Measurements from ENCODE around the gene HMGN4. TPM values are rescaled to one million over a fixed set of nuclear protein-coding genes. Genes with fewer than 3 reads are reported as not detected.
A peak's percentile ranks its signal among the peaks of the same experiment; 100 is the strongest.

HMGN4 gene
- total and polyA plus RNA-seq, 9 of the 15 experiments (the other 6 are each of a cell fraction or from before 2014, with no cell fraction given): 35.4 to 134 (median 94.1) TPM

GRCh38 chr6:26556263-26557070 lies 18.3 kb downstream of the HMGN4 start (continued):
- TF ChIP-seq SETDB1 (IDR thresholded peaks at IDR 0.05; ENCODE audit: low read length): no peak
- peak; percentile 16 to 49; a peak in 2 of 4 replicates for TF ChIP-seq NRF1 (conservative IDR thresholded peaks at IDR 0.05 in 1 of 2, IDR thresholded peaks at IDR 0.05 in 1 of 2)
- TF ChIP-seq E4F1 (CRISPR knock-in tag; IDR thresholded peaks at IDR 0.05; ENCODE audit: borderline replicate concordance): no peak
- TF ChIP-seq ZNF174 (CRISPR knock-in tag; IDR thresholded peaks at IDR 0.05): no peak
- TF ChIP-seq MLX (CRISPR knock-in tag; conservative IDR thresholded peaks at IDR 0.05): no peak
- no peak for TF ChIP-seq CTCFL (IDR thresholded peaks at IDR 0.05; ENCODE audit: borderline replicate concordance, insufficient read depth, low read depth, low read length, poor library complexity, severe bottlenecking)
- no peak for TF ChIP-seq ZNF75A (CRISPR knock-in tag; IDR thresholded peaks at IDR 0.05)
- TF ChIP-seq PREB (CRISPR knock-in tag; IDR thresholded peaks at IDR 0.05): no peak
- no peak for TF ChIP-seq TCF7L2 (IDR thresholded peaks at IDR 0.05; ENCODE audit: low read depth, low read length)
- no peak for TF ChIP-seq ZKSCAN3 (CRISPR knock-in tag; IDR thresholded peaks at IDR 0.05)
- no peak for TF ChIP-seq MEIS2 (IDR thresholded peaks at IDR 0.05; ENCODE audit: partially characterized antibody)
- no peak for TF ChIP-seq SMARCC2 (IDR thresholded peaks at IDR 0.05; ENCODE audit: low read depth)
- TF ChIP-seq ZNF124 (CRISPR knock-in tag; IDR thresholded peaks at IDR 0.05): no peak
- no peak for TF ChIP-seq ZZZ3 (IDR thresholded peaks at IDR 0.05)
- peak; percentile 18; the same call in 1 of the 2 replicates for TF ChIP-seq NR2C1 (IDR thresholded peaks at IDR 0.05)
- no peak for TF ChIP-seq NR2C1 (tag; IDR thresholded peaks at IDR 0.05)
- TF ChIP-seq ZFP30 (CRISPR knock-in tag; IDR thresholded peaks at IDR 0.05; ENCODE audit: borderline replicate concordance): no peak; the same call in 1 of the 2 replicates
- no peak for TF ChIP-seq HMG20B (CRISPR knock-in tag; IDR thresholded peaks at IDR 0.05)
- TF ChIP-seq ERF (CRISPR knock-in tag; IDR thresholded peaks at IDR 0.05): no peak
- no peak for TF ChIP-seq ASH1L (IDR thresholded peaks at IDR 0.05; ENCODE audit: borderline replicate concordance, low read depth, partially characterized antibody)
- TF ChIP-seq TBP (optimal IDR thresholded peaks at IDR 0.05; ENCODE audit: low read depth, low read length): peak; percentile 100

All from K562 (cell line).